Measurements from ENCODE around the gene MSMB. TPM values are rescaled to one million over a fixed set of nuclear protein-coding genes. Genes with fewer than 3 reads are reported as not detected.
"Not testable (repeated sequence)": the region's sequence is repeated elsewhere in the genome, so short reads cannot be mapped to it uniquely, and the experiment has no call there.

Gene MSMB
- not detected in 2 replicates for total RNA-seq (ENCODE audit: low replicate concordance)

- Histone ChIP-seq H3F3A (ENCODE audit: low read depth) (no peaks in the 10 kb centered on the region), H3K27me3 (no peaks in the 10 kb centered on the region), H3K9me3 (ENCODE audit: low read depth) (no peaks in the 10 kb centered on the region), H2AFZ (replicated peaks) (no peak within 1 kb of the TSS), H3K4me2 (no peak within 1 kb of the TSS), H3K4me3 (no peak within 1 kb of the TSS), H3K79me2 (ENCODE audit: low read depth) (no peaks in the 10 kb centered on the region), H3K36me3 (no peaks in the 10 kb centered on the region), H3K27ac (no peak within 1 kb of the TSS), H3K9ac (no peak within 1 kb of the TSS), H4K20me1 (ENCODE audit: low read depth) (no peaks in the 10 kb centered on the region), H3K4me1 (no peaks in the 10 kb centered on the region)
- no peak for DNase-seq (ENCODE audit: low spot score)
- Mint-ChIP-seq H3K36me3 (no peaks in the 10 kb centered on the region), H3K9me3 (no peaks in the 10 kb centered on the region), H3K27ac (no peak within 1 kb of the TSS), H3K4me1 (peaks cover 4% of the 10 kb centered on the region), H3K27me3 (ENCODE audit: insufficient read depth, low read depth) (peaks cover 3% of the 10 kb centered on the region), H3K4me3 (no peak within 1 kb of the TSS)
- TF ChIP-seq CTCF (IDR thresholded peaks at IDR 0.05): no peak
- TF ChIP-seq EZH2phosphoT487 (IDR thresholded peaks at IDR 0.05): no peak
- TF ChIP-seq EZH2 (IDR thresholded peaks at IDR 0.05): no peak
These were observed at the start of gene MSMB for GRCh38 chr10:46046261-46046660. Gene MSMB (minus strand): TSS chr10:46046269. CDS start chr10:46046237, 32 bp downstream.

GRCh38 chr10:46094931-46095750, 49.1 kb upstream of the MSMB start:
- no peak overlapping the region for H3K4me3 Mint-ChIP-seq
- no peak overlapping the region for H3K4me3 ChIP-seq
- H3K9me3 ChIP-seq (ENCODE audit: low read depth): no peaks in the 10 kb centered on the region
- H3K4me1 Mint-ChIP-seq: peaks cover 14% of the 10 kb centered on the region
- H3K27ac Mint-ChIP-seq: no peak overlapping the region
- no peaks in the 10 kb centered on the region for H3K27me3 ChIP-seq
- H3K27me3 Mint-ChIP-seq (ENCODE audit: insufficient read depth, low read depth): peaks cover 4% of the 10 kb centered on the region
- no peaks in the 10 kb centered on the region for H3F3A ChIP-seq (ENCODE audit: low read depth)
- H3K79me2 ChIP-seq (ENCODE audit: low read depth): no peaks in the 10 kb centered on the region
- H3K27ac ChIP-seq: no peak overlapping the region
- H3K9me3 Mint-ChIP-seq: no peaks in the 10 kb centered on the region
- H3K9ac ChIP-seq: no peak overlapping the region
- TF ChIP-seq EZH2phosphoT487 (IDR thresholded peaks at IDR 0.05) (no peak), CTCF (IDR thresholded peaks at IDR 0.05) (no peak), EZH2 (IDR thresholded peaks at IDR 0.05) (no peak)
- H3K36me3 Mint-ChIP-seq: no peaks in the 10 kb centered on the region
- peak; percentile 13 for DNase-seq (ENCODE audit: low spot score)
- H3K36me3 ChIP-seq: no peaks in the 10 kb centered on the region
- H3K4me2 ChIP-seq: peak overlapping the region; percentile 26
- peaks cover 12% of the 10 kb centered on the region for H3K4me1 ChIP-seq
- peak overlapping the region; percentile 73 for H2AFZ ChIP-seq (replicated peaks)
- H4K20me1 ChIP-seq (ENCODE audit: low read depth): no peaks in the 10 kb centered on the region

GRCh38 chr10:46094197-46094500, 48.1 kb upstream of the MSMB start:
- Mint-ChIP-seq H3K4me3 (no peak overlapping the region), H3K27me3 (ENCODE audit: insufficient read depth, low read depth) (peaks cover 2% of the 10 kb centered on the region), H3K4me1 (peaks cover 14% of the 10 kb centered on the region), H3K36me3 (no peaks in the 10 kb centered on the region), H3K9me3 (no peaks in the 10 kb centered on the region), H3K27ac (no peak overlapping the region)
- H3K9me3 ChIP-seq (ENCODE audit: low read depth): no peaks in the 10 kb centered on the region
- H3K4me3 ChIP-seq: no peak overlapping the region
- H3K4me2 ChIP-seq: no peak overlapping the region
- no peaks in the 10 kb centered on the region for H3K36me3 ChIP-seq
- no peaks in the 10 kb centered on the region for H3F3A ChIP-seq (ENCODE audit: low read depth)
- no peak overlapping the region for H2AFZ ChIP-seq (replicated peaks)
- no peak overlapping the region for H3K27ac ChIP-seq
- H3K27me3 ChIP-seq: no peaks in the 10 kb centered on the region
- H4K20me1 ChIP-seq (ENCODE audit: low read depth): no peaks in the 10 kb centered on the region
- H3K9ac ChIP-seq: no peak overlapping the region
- H3K79me2 ChIP-seq (ENCODE audit: low read depth): no peaks in the 10 kb centered on the region
- H3K4me1 ChIP-seq: peaks cover 12% of the 10 kb centered on the region
- no peak for TF ChIP-seq EZH2 (IDR thresholded peaks at IDR 0.05)
- TF ChIP-seq CTCF (IDR thresholded peaks at IDR 0.05): no peak
- no peak for TF ChIP-seq EZH2phosphoT487 (IDR thresholded peaks at IDR 0.05)
- no peak for DNase-seq (ENCODE audit: low spot score)

GRCh38 chr10:46093316-46094196, 47.5 kb upstream of the MSMB start:
- H3K4me2 ChIP-seq; H3K36me3 ChIP-seq; H3K9ac ChIP-seq; H3K9me3 Mint-ChIP-seq; H3K27ac Mint-ChIP-seq; H3K27me3 ChIP-seq; H3K4me3 Mint-ChIP-seq; H3K4me3 ChIP-seq; H3F3A ChIP-seq (ENCODE audit: low read depth); H4K20me1 ChIP-seq (ENCODE audit: low read depth); H2AFZ ChIP-seq (replicated peaks); DNase-seq (ENCODE audit: low spot score); H3K9me3 ChIP-seq (ENCODE audit: low read depth); H3K36me3 Mint-ChIP-seq; H3K27ac ChIP-seq; H3K27me3 Mint-ChIP-seq (ENCODE audit: insufficient read depth, low read depth); H3K79me2 ChIP-seq (ENCODE audit: low read depth): not testable (repeated sequence)
- H3K4me1 Mint-ChIP-seq: peaks cover 14% of the 10 kb centered on the region
- peaks cover 12% of the 10 kb centered on the region for H3K4me1 ChIP-seq
